NCI-H2081 (cell line): ENCODE data around the gene BIRC7.

ENCODE experiments used
- DNase-seq, 2 experiments: peaks; one replicate each; lab custom pipeline; 2025; lab: John Stamatoyannopoulos, UW

The BIRC7 gene

DNA sequence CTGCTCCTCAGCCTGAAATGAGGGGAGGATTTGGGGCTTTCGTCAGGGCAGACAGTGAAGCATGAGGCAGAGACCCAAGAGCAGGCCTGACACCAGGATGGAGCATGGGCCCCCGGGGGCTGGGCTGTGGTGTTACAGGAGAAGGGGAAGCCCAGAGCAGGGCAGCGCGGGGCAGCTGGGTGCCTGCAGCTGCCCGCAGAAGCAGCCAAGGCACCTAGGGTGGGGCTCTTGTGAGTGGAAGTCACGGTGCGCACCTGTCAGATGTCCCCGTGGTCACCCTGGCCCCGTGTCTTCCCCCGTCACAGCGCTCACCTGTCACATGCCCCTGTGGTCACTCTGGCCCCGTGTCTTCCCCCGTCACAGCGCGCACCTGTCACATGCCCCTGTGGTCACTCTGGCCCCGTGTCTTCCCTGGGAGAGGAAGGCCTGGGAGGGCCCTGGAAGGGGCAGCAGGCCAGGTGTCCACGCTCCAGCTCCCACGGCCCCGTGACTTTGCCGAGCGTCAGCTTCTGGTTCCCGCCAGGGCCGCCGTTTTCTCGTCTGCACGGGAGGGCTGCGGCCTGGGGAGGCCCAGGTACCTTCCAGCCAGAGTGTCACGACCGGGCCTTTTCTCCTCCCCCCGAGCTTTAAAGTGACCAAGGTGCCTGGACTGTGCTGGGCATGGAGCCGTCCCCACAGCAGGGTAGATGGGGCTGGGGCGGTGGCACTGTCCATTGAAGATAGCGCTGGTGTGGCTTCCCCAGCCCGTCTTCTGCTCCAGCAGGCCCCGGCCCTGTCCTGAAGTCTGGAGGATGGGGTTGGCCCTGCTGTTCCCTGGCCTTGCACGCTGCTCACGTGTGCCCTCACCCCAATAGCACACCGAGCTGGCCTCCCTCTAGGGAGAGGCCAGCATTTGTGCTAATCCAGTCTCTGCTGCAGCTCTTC is 46.3 kb downstream of the BIRC7 start:
- DNase-seq, result no peak

DNA sequence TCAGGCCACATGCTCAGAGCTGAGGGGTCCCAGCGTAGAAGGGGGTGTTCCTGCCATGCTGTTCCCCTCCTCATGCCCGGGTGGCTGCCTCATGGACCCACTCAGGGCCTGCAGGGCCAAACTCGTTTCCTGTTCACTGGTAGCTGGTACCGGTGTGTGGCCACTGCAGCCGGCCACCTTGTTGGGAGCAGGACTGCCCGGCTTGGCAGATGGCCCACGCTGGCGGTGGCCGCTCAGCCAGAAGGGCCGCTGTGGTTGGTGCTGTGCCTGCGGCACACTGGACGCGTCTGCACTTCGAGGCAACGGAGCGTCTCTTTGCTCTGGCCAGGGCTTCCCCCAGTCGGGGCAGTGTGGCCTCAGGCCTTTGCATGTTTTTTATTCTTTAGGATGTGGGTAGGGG is 47.2 kb downstream of the BIRC7 start:
- DNase-seq, result no peak

DNA sequence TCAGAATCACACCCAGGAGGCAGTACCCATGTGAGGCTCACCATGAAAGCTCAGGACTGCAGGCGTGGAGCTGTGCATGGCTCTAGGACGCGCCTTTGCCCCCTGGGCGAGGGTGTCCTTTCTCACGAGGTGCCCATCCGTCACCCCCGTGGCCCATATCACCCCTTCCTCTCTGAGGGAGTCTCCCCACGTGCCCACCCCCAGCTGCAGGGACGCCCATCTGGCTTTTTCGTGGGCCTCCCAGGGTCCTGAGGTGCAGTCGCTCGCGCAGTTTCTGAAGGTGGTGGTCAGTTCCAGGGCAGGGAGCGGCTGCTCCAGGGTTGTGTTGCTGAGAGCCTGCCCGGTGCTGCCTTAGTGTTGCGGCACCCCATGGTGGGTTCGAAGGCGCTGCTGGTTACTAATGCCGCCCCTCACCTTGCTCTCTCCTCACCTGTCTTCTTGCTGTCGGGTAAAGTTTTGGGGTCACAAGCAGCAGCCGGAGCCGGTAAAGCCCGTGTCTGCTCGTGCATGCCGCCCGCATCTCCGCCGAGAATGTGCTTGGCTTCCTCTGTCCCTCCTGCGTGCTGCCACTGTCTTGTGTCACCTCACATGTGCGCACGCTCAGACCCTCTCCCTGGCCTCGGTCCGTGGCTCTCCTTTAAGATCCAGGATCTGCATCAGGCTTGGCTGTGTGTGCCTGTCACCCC is 47.8 kb downstream of the BIRC7 start:
- no peak for DNase-seq

DNA sequence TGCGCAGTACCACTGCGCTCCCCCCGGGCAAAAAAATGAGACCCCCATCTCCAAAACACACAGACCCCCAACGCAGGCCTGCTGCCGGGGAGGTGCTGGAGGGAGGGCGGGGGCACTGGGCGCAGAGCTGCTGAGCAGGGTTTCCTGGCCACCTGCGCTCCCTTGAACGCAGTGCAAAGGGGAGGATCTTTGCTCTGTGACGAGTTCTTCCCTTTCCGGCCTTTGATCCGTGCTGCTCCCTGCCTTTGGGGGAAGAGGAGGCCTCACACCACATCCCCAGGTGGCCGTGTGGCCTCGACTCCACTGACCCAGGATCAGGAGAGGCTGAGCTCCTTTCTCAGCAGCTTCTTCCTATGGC is 48.4 kb downstream of the BIRC7 start:
- DNase-seq, result no peak

DNA sequence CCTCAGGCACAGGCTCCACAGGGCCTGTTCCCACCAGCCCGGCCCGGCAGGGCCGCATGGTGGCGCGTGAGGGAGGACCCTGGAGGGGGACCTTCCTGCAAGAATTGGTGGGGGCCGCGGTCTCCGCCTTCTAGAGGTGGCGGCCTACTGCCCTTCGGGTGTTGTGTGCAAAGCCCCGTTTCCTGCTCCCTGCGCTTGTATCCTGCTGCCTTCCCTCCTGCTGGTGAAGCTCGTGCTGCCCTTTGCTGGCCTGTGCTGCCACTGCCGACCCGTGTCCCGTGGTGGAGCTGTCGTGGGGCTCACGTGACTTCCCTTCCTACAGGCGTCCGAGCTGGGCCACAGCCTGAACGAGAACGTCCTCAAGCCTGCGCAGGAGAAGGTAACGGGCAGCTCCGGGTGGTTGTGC is 48.8 kb downstream of the BIRC7 start:
- no peak for DNase-seq

DNA sequence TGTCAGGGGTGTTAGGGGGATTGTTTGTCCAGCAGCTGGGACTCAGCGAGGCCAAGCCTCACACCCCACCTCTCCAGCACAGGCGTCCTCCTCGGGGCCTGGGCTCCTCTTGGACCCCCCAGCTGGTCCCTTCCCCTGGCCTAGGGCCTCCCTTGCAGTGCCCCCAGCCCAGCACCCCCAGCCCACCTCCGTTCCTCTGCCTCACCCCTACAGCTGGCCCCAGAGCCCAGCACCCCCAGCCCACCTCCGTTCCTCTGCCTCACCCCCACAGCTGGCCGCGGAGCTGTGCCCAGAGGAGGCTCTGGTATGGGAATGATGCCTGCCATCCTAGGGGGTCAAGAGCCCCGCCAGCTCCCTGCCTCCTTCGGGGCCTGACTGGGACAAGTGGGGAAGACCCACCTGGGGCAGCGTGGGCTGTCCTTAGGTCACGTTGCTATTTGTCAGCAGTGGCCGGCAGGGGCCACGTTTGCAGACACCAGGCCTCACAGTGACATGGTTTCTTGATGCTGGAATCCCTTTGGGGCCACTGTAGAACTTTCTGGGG is 49.3 kb downstream of the BIRC7 start:
- DNase-seq, result no peak

DNA sequence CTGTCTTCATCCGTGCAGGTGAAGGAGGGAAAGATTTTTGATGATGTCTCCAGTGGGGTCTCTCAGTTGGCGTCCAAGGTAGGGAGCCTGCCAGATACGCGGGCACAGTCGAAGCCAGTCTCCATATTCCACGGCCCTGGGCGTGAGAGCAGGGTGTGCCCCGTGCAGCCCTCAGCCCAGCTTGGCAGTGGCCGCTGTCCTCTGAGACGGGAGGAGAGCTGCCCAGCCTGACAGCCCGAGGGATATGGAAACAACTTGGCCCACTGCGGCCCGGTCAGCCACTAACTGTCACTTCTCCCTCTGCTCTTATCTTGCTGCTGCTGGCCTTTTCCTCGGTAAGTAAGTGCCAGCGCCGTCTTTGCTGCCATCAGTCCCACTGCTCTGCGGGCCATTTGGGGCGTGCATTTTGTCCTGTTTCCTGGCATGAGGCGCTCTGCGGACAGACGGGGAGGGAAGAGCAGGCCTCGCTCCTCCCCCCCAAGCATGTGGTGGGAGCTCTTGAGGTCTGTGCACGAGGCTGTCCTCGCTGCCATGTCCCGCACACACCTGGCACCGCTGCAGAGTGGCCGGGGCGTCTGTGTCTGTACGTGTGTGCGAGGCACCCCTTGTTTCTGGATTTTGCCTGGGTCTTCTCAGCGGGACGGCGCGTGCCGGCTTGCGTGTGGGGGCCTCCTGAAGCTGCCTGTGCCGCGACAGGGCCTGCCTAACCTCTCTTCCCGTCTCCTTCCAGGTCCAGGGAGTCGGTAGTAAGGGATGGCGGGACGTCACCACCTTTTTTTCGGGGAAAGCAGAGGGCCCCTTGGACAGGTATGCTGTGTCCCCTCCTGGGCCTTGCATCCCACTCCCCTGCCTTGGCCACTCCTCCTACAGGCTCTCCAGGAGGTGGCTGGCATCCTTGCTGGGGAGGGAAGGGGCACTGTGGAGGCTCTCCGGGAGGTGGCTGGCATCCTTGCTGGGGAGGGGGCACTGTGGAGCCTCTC is 50.2 kb downstream of the BIRC7 start:
- DNase-seq, result no peak

DNA sequence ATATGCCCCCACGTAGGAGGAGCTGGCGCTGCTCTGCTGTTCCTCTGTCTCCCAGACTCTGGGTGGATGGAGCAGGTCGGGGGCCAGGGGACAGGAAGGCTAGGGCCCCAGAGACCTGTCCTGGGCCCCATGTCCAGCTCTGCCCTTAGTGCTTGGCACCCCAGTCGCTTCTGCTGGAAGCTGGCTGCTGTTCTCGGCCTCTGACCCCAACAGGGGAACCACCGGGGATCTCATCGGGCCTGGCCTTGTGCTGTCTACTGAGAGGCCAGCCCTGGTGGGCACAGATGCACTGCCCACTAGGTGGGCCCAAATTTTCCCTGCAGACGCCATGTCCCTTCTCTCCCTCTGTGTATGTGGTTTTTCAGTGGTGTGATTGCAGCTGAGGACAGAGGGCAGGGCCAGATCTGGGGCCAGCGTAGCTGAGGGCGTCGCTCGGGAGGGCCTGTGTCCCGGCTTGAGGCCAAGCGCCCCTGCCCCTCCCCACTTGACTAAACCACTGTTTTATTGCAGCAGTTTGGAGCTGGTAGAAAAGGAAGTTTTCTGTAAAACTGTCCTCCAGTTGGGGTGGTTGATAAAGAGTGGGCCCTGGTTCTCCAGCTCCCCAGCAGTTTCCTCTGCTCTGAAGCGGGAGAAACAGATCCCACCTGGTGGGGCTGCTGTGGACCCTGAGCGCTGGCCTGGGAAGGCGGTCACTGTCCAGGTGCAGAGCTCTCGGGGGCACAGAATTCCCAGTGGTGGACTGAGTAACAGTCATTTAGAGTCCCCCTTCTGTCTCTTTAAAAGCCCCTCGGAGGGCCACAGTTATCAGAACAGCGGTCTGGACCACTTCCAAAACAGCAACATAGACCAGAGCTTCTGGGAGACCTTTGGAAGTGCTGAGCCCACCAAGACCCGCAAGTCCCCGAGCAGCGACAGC is 51.3 kb downstream of the BIRC7 start:
- DNase-seq, result no peak

DNA sequence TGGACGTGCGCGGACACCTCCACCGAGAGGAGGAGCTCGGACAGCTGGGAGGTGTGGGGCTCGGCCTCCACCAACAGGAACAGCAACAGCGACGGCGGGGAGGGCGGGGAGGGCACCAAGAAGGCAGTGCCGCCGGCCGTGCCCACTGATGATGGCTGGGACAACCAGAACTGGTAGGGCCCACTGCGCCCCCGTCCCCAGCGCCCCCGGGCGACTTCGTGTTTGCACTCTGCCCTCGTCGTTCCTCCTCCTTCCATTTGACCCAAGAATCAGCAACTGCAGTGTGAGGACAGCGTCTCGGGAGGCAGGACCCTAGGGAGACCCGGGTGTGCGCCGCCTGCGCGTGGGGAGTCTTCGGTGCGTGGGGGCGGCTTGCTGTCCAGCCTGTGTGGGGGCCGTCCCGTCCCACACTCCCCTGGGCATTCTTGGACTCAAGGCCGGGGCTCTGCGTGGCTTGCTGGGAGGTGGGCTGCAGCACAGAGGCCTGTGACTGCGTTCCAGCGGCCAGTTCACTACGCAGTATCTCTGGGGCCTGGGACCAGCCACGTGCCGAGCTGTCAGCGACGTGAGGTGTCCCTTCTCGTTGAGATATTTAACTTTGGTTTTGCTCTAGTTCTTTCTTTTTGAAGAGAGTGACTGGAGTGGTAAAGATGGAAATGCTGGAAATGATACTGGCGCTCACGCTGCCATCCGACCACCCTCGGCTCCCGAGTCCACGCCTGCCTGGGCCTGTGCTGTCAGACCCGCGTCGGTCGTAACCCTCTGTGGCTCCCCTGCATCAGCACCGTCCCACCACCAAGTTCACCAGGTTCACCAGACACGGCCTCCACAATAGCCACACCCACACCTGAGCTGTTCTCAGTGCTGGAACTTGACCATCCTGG is 52.2 kb downstream of the BIRC7 start:
- no peak for DNase-seq

DNA sequence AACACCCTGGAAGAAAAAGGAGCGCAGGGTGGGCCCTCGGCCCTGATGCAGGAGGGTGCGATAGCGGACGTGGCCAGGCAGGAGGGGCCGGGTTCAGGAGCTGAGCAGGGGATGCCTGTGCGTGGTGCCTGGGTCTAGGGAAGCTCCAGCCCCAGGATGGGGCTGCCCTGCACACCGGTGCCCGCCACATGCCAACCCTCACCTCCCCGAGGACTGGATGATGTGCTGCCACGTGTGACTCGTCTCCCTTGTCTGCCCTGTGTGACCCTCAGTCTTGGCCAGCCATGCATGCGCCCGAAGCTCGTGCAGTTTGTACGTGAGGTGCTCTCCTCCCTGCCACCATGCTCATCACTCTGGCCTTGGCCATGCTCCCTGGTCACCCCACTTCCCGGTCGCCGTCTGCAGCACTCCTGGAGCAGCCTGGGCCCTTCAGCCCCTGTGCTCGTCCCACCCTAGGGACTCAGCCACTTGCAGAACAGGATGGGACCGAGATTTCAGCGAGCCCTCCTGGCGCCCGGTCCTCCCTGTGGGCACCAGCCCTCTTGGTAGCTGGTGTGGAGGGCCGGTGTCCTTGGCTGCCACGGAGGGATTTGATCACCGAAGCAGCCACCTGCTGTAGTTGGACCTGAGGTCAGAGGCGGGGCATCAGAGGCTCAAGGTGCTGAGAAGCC is 53.0 kb downstream of the BIRC7 start:
- DNase-seq, result no peak

DNA sequence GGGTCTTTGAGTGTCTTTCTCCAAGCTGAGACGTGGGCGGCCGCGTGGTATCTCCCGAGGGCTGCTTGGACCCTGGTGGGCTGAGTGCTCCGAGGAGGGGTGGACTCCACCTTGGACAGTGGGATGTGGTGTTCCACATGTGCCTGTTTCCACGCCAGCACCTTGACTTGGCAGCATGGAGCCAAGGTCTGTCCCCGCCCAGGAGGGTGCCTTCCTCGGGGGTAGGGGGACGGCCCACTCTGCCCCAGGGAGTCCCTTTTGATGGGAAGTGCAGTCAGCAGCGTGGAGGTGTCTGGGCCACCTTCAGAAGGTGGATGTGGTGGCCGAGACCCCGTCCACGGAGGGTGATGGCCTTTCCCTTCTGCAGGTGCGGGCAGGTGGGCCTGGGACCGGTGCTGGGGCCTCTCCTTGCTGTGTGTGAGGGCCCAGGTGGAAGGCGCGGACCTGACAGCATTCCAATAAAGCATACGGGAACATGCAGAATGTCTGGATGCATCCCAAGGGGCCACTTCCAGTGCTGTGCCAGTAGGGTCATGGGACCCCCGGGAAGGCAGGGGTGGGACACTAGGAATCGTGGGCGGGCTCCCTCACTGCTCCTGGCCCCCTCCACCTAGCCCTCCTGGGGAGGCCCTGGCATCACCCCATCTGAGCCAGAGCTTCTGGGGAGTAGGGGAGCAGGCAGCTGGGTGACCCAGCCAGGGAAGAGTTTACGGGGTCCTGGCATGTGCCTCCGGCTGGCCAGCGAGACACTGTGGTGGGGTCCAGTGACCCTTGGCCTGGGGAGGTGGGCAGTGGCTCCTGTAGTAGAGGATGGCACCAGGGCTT is 53.8 kb downstream of the BIRC7 start:
- no peak for DNase-seq
